Choroid plexus epithelial cell (primary cell): ENCODE measurements around the gene LRRC36.
"Not testable (repeated sequence)": the region's sequence is repeated elsewhere in the genome, so short reads cannot be mapped to it uniquely, and the experiment has no call there.

ENCODE experiments used
- DNase-seq: peaks from one replicate; pipeline ENCODE4 v3.0.0-alpha.2; 2010; ENCODE audit warnings: low read depth
- H3K4me3 ChIP-seq: 2 replicates; pipeline ENCODE4 v1.5.1; 2011; ENCODE audit warnings: low read depth, mild to moderate bottlenecking, control low read depth, low read length, moderate library complexity
- CTCF ChIP-seq: conservative IDR thresholded peaks from 2 replicates; pipeline ENCODE4 v1.5.1; 2011; ENCODE audit warnings: low read depth, mild to moderate bottlenecking, control low read depth, inconsistent platforms, low read length, moderate library complexity

The LRRC36 gene

DNA sequence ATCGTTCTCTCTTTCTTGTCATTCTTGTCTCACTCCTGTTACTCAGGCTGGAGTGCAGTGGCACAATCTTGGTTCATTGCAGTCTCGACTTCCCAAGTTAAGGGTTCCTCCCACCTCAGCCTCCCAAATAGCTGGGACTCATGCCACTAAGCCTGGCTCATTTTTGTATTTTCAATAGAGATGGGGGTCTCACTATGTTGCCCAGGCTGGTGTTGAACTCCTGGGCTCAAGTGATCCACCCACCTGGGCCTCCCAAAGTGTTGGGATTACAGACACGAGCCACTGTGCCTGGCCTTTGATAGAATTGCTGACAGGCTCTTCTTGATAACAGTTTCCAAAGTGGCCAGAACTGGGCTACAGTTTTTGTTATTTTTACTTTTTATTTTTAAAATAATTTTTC lies 34.4 kb downstream of the LRRC36 start:
- TF ChIP-seq CTCF = no peak
- H3K4me3 ChIP-seq = no peak overlapping the region
- DNase-seq = no peak

- no peak for DNase-seq
- H3K4me3 ChIP-seq = no peak overlapping the region
- TF ChIP-seq CTCF = no peak
Observed at GRCh38 chr16:67364600-67365235, 38.1 kb downstream of the LRRC36 start.

DNA sequence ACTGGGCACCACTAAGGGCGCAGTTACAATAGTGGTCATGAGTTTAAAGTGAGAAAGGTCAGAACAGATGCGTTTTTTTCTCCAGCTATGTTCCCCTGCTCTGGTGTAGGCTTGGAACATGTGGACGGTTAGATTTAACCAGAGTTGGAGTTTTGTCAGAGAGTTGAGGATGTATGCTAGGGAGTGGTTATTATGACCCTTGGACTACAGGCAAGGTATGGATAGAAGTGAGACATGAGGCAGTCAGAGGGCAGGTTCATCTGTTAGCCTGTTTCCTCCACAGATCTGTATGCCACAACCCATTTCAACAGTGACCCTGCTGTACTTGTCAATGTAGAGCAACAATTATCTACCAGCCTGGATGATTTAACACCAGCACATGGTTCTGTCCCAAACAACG lies 44.0 kb downstream of the LRRC36 start:
- no peak overlapping the region for H3K4me3 ChIP-seq
- no peak for DNase-seq
- no peak for TF ChIP-seq CTCF

GRCh38 chr16:67372664-67373063 lies 46.0 kb downstream of the LRRC36 start:
- H3K4me3 ChIP-seq = no peak overlapping the region
- peak; percentile 62 for DNase-seq
- TF ChIP-seq CTCF = peak; percentile 55

DNA sequence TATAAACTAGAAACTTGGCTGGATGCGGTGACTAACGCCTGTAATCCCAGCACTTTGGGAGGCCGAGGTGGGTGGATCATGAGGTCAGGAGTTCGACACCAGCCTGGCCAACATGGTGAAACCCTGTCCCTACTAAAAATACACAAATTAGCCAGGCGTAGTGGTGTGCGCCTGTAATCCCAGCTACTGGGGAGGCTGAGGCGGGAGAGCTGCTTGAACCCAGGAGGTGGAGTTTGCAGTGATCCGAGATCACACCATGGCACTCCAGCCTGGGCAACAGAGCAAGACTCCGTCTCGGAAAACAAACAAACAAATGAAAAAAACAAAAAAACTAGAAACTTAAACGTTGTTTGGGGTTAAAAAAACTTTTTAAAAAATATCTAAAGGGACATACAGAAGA lies 49.4 kb downstream of the LRRC36 start:
- not testable (repeated sequence) for DNase-seq, H3K4me3 ChIP-seq

GRCh38 chr16:67378642-67379041 lies 52.0 kb downstream of the LRRC36 start:
- peak; percentile 50 for DNase-seq
- no peak for TF ChIP-seq CTCF

DNA sequence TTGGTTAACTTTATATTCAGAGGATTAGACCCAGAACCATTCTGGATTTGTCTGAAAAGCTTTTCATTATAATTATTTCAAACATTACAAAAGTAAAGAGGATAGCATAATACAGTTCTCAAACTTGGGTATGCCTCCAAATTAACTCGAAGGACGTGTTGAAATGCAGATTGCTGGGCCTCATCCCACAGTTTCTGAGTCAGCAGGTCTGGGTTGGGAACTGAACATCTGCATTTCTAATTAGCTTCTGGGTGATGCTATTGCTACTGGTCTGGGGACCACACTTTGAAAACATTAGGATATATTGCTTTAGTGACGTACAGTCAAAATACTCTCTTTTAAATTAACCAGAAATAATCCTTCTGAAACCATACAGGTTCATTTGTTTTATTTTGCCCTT lies 56.7 kb downstream of the LRRC36 start:
- no peak for TF ChIP-seq CTCF
- no peak overlapping the region for H3K4me3 ChIP-seq
- DNase-seq = no peak

More at GRCh38 chr16:67378642-67379041, 52.0 kb downstream of the LRRC36 start:
- no peak overlapping the region for H3K4me3 ChIP-seq
